C4-2B (cell line): ENCODE data around the gene FGD6.

Source experiments
- ZFX ChIP-seq: fragments of 450-650 bp; IDR thresholded peaks from 2 replicates; pipeline ENCODE4 v1.6.1; 2017
- TF ChIP-seq, protein P1 (sequence below): fragments of 450-650 bp; conservative IDR thresholded peaks from 2 replicates; pipeline ENCODE4 v1.5.1; 2017; ENCODE audit warnings: mild to moderate bottlenecking

DNA sequence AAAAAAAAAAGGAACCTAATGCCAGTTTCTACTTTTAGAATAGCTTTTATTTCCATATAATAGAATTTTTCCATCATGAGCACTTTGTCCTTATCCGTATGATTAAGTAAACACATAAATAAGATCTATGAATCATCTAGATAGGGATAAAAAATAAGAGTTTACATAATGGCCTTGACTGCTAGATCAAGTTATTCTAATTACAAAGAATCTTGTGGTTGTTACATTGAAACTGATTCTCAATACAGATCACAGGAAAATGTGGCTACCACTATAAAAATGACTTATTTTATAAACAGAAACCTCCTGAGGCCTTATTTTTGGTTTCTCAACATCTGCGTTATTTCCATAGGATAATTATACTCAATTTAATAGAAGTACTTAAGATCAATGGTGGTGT, 179.4 kb downstream of the FGD6 start:
- TF ChIP-seq, protein P1, sequence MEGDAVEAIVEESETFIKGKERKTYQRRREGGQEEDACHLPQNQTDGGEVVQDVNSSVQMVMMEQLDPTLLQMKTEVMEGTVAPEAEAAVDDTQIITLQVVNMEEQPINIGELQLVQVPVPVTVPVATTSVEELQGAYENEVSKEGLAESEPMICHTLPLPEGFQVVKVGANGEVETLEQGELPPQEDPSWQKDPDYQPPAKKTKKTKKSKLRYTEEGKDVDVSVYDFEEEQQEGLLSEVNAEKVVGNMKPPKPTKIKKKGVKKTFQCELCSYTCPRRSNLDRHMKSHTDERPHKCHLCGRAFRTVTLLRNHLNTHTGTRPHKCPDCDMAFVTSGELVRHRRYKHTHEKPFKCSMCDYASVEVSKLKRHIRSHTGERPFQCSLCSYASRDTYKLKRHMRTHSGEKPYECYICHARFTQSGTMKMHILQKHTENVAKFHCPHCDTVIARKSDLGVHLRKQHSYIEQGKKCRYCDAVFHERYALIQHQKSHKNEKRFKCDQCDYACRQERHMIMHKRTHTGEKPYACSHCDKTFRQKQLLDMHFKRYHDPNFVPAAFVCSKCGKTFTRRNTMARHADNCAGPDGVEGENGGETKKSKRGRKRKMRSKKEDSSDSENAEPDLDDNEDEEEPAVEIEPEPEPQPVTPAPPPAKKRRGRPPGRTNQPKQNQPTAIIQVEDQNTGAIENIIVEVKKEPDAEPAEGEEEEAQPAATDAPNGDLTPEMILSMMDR = no peak
- no peak for TF ChIP-seq ZFX
